Hematopoietic multipotent progenitor cell treated with erythropoietin and hydrocortisone succinate and interleukin-3 and kit ligand, for 15 days (in vitro differentiated cells): ENCODE data around the gene CREBBP.

Source experiments
- DNase-seq: peaks from one replicate; pipeline ENCODE4 v3.0.0-alpha.2; 2015; ENCODE audit warnings: low spot score

The CREBBP gene

DNA sequence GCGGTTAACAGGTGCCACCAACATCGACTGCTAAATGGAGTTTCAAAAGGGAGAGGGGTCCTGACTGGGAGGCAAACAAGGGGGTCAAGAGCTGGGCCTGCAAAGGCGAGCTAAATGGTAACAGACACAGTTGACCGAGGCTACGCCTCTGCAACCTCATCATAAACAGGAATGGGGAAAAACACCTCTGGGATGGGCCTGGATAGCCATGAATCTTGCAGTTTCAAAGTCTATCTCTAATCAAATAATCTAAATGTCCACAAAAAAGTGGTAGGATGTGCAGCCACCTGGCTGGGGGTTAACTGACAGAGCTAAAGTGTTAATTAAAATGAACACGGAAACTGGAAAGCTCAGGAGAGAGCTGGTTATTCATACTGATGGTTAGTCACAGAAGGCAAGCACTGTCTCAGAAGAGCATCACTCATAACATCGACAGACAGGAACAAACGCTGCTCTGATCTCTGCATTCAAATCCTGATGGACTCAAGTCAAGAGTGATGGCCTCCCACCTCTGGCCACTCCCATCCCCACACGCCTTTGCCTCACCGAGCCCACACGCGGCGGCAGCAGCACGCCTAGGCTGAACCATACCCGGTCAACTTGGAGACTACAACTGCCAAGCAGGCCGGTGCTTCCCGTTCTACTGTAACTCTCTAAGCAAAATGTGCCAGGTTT lies 56.3 kb downstream of the CREBBP start:
- DNase-seq: no peak

DNA sequence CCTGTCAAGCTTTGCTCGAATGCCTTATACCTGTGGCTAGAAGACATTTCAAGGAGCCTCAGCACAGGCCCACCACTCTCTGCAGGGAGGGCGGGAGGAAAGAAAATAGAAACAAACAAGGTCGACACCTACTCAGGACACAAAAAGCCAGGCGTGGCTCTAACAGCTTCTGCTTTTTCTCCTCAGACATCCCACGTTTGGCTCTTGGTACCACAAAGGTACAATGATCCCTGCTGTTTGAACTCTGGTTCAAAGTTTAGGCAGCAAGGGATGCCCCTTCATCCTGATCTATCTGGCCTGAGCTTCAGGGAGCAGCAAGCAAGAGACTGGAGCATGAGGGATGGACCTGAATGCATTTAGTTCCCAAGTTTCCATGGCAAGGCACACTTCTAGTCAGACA lies 57.1 kb downstream of the CREBBP start:
- no peak for DNase-seq

DNA sequence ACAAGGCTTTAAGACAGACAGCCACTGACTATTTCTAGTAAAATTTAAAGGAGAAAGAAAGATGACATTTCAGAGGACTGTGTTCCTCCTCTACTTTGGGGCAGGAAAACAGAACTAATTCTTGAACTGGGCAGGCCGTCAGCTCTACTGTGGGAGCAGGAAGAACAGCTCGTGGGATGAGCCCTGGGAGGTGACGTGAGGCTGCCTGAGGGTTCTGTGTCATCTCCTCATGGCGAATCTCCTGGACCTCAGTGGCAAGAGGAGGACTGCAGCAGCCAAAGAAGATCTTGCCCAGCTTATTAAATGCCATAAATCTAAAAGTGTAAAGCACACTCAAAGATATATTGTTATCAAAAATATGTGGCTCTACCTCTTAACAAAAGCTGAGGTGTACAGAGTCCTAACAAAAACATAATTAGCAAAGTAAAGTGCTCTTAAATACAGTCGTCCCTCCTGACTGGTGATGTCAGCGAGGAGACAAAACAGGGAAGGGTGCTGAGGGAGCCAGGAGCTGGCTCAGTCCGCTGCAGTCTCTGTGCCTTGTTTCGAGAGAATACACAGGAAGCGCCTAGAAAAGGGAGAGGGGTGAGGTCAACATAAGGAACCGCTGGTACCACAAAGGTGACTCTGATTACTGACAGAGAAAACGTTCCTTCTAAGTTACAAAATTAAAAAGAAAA lies 58.0 kb downstream of the CREBBP start:
- DNase-seq: no peak

DNA sequence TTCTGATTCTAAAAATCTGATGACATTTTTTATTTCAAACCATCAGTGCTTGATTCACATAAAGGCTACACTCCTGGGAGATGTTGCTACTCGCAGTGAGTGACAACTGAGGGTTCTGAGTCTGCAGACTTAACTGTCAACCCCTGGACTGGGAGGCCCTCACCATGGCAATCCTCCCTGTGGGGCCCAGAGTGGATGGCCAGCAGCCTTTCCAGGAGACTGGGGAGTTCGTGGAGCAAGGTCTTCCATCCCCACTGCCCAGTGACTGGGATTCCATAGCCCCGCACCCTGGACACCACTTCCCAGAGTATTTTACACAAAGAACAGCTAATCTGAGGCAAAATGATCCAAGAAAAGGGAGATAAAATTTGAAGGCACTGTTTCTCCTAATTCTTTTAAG lies 59.3 kb downstream of the CREBBP start:
- DNase-seq: no peak

DNA sequence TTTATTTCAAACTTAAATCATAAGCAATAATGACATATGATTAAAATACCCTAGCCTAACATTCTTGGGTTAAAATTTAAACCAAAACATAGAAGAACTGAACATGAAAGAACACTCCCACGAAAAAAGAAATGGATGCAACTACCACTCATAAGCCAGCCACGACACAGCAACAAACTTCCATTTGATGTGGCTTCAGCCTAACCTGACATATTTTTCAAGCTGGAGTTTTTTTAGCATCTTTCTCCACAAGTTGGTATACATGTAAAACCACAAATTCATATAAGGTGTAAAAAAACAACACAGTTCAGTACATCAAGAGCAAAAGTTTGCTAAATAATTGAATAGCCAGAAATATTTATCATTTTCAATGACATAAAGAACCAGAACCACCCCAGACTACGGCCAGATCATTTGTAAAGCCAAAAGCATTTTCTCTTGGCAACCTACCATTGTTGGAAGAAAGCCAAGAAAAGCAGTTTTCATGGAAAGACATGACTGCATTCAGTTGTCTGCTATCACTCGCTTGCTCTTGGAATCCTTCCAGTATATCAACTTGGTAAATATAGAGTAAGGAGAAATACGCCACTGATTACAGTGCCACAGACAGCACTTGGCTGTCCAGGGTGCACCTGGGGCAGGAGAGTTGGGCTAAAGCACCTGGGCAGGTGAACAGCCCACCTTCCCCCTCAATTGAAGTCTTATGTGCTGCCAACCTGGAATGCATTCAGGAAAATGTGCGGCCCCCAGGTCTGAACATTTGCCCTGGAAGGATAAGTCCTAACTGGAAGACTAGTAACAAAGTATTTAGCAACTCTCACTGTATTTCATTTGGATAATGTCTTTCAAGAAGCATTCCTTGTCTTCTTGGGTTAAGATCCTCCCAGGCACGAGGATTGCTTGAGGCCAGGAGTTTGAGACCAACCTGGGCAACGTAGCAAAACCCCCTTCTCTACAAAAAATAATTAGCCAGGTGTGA lies 60.5 kb downstream of the CREBBP start:
- peak; percentile 89 for DNase-seq

DNA sequence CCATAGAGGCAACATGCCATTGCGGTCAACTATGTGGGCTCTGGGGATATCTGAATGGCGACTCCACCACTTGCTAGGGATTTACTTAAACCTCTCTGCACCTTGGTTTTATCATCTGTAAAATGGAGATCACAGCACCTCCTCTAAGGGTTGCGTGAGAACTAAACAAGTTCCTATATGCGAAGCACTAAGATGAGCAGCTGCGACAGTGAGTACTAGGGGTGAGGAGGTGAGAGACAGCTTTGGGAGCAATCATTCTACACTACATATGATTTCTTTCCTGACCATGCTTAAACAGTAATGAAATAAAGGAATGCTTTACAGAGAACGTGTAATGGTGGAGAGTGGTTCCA lies 61.4 kb downstream of the CREBBP start:
- no peak for DNase-seq

DNA sequence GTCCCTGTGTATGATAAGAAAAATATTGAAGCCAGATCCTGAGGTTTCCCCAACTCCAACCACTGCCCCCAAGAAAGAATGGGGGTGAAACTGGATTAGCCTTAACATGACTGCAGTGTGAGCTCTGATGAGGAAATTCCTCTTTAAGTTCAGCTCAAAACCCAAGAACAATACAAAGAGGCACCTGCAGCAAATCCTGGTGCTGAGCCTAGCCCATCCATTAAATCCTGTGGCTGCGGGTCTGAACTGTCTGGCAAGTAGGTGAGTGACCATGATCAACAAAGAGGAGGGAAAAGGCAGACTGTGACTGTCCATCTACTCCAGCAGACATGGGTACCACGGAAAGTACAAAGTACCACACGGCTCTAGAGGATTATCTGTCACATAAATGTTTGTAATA lies 64.2 kb downstream of the CREBBP start:
- DNase-seq: no peak

DNA sequence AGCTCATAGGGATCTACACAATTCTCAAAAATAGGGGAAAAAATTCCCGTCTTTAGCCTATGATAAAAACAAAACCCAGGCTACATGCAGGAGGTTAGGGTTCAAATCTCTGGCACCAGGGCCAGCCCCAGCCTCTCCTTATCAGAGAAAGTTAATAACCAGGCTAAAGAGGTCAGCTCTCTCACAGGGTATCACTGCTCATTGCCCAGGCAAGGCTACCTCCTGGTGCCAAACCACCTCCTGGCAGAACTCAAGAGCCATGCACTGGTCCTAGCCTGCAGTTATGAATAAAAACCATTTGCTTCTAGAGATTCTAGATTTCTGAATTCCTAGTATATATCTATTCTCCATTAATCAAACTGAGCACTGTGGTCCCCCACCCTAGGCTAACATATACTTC lies 65.8 kb downstream of the CREBBP start:
- no peak for DNase-seq

DNA sequence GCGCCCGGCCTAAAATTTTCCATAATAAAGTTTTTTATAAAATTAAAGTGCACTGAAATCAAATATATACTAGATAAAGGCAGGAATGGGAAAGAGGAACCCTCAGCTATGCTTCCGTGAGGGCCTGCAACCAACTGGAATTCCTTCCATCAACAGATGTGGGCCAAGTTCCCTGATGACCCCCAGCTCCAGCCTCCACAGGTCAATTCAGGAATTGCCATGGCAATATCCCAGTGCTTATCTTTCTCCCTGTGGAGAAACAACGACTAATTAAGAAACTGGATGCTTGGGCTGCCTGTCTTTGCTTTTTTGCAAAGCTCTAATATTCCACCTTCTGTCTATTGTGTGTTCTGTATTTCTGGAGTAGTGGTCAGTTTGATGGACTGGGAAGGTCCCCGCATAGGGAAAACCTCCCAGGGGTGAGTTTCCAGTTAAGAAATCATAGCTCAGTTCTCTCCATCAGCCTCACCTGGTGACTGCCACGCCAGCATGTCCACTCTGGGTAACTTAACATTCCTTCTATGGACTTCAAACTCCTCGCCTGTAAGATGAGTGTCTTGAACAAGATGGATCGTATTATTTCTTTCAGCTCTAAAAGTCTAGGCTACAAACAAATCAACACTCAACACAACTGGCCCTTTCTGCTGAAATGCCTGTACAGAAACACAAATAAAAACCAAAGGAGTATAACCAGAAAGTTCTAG lies 67.9 kb downstream of the CREBBP start:
- no peak for DNase-seq

DNA sequence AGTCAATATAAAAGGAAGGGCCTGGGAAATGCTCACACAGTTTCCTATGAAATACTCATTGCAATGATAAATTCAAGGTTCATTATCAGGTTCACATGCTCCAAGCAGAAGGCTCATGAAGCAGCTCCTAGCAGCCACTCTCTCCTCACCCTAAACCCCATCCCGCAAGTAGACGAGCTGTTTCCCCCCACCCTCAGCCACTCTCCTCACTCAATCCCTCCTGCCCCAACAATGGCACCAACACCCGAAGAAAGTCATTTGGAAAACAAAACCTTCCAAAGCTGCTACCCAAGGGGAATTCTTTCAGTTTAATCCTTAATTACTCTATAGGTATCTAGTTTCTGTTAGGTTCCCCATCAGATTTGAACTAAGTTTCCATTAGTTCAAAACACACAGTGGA lies 69.7 kb downstream of the CREBBP start:
- no peak for DNase-seq

DNA sequence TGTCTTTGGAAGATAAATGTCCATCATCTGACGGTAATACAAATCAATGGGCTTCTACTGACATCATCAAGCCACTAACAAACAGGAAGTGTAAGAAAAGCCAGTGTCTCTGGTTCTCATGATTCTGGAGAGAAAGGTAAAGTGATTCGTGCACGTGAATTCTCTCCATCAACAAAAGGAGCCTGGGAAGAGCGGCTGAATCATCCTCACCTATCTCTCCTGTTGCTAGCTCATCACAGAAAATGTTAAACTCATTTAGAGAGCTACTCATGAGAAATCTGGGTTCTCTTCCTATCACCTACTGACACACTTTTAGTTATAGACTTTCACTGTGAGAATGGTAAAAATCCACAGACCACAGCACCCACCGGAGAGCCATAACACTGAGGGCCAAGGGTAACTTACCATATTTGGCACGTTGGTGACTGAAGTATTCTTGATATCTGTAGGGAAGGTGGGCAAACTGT lies 70.3 kb downstream of the CREBBP start:
- no peak for DNase-seq

DNA sequence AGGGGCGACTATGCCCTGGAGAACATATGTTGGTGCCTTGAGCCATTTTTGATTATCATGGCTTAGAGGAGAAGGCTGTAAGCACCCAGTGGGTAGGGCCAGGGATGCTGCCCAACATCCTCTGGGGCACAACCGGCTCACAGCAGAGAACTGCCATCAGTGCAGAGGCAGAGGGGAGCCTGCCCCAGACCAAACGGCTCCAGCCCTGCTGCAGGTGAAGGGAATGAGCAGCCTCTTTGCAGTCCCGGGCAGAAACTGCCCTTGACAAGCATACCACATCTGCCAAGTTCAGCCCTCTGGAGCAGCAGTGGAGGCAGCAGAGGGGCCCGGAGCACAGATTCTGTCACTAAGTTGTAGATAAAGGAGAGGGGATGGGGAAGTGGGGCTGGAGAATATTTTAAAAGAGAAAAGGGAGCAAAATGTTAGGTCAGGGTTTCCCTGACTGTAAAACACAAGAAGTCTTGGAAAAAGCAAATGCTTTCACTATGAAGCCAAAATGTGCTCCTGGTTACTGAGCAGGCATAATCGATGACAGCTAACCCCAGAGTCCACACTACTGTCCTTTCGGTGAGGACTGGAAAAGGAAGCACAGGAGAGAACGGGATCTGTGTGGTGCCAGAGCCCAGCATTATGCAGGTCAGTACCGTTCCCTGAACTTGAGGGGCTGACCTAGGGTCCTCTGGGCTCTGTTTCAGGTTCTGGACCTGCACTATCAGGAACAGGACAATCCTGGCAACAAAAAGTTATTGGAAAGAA lies 72.0 kb downstream of the CREBBP start:
- no peak for DNase-seq

DNA sequence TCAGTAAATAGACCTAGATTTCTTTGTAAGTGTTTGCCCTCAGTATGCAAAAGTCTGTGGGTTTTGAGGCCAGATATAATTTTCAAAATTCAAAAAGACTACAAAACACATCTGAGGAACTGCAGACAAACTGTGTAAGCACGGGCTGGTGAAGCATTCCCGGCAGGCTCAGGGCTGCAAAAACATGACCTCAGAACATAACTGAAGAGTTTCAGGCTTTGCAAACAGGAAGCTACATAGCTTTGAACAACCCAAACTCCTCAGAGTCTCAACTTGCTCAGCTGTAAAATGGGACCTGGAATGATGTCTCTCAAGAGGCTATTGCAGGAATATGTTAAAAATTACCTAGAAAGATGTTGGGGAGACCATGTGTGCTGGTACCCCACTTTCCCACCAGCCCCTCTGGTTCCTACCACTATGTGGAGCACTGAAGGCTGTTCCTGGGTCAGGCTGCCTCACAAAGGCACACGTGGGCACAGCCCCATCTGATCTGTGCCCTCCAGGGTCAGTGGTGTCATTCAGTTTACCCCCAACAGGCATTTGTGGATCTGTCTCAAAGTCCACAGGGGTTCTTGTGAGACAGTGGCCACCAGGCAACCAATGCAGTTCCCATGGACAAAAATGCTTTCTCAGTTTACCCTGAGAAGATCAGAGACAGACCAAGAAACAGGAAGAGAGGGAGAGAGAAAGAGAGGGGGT lies 72.9 kb downstream of the CREBBP start:
- DNase-seq: no peak

DNA sequence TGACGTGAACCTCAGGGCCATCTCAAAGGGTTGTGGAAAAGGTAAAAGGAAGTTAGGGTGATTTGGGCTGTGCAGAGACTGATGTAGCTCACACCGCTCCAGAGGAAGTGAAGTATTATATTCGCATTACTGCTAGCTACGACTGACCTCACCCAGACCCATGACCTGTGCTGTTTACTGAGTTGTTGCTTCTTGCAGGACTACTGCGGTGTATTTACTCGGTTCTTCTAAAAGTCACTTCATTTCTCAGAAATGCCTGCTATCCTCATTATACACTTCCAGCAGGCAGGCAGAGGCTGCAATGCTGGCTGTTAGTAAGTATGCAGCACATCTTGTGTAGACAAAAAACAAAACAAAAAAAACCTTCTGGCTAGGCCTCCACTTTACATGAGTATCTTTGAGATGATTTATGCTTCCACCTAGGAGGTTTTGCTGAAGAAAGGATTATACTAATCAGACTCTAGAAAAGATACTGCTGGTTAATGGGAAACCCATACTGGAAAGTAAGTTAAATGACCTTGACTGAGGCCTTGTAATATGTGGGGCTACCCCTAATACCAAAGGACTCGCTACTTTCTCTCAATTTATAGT lies 76.0 kb downstream of the CREBBP start:
- DNase-seq: no peak

DNA sequence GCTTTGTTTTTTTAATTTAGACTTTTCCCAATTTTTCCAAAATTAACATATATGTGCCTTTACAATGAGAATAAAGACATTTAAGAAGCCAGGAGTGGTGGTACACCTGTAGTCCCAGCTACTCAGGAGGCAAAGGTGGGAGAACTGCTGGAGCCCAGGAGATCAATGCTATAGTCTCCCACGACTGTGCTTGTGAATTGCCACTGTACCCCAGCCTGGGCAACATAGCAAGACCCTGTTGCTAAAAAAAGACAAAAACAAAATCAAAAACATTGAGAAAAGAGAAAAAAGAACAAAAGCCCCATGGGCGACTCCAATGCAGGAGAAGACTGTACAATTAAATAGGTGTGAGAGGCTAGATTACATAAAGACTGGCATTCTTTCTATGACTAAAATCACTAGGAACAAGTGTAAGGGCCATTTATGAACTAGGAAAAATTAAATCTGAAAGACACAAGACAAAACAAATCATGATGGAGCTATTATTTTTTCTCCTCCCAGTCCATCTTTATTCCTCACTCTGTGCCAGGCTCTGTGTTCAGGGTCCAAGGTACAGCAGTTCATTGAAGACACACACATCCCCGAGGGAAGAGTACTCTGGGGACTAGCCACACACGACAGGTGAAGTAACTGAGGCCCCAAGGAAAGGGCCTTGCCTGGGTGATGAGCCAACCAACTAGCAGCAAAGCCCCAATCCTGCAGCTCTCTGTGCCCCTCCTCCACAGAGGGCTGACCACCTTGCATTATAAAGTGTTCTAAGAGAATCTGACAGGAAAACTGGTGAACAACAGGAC lies 79.8 kb downstream of the CREBBP start:
- DNase-seq: no peak

DNA sequence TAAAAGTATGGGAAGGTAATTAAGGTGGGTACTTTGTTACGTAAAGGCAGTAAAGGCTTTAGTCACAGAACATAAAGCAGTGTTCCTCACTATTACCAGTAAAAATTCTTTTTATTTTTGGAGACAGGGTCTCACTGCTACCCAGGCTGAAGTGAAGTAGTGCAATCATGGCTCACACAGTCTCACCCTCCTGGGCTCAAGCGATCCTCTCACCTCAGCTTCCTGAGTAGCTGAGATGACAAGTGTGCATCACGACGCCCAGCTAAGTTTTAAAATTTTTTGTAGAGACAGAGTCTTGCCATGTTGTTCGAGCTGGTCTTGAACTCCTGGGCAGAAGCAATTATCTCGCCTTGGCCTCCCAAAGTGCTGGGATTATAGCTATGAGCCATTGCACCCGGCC lies 80.5 kb downstream of the CREBBP start:
- no peak for DNase-seq

DNA sequence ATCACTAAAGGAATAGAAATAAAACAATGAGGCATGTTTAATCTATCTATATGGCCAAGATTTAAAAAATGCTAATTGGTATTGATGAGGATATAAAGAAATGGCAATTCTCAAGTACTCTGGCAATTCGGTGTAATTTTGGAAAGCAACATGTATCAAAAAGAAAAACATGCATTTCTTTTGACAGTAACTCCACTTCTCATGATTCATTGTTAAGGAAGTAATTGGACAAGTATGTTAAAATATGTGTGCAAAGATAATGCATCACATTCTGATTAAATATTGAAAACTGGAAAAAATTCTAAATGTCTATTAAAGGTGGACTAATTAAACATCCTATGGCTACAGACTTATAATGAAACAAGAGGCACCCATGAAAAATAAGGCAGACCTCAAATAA lies 81.2 kb downstream of the CREBBP start:
- DNase-seq: no peak

DNA sequence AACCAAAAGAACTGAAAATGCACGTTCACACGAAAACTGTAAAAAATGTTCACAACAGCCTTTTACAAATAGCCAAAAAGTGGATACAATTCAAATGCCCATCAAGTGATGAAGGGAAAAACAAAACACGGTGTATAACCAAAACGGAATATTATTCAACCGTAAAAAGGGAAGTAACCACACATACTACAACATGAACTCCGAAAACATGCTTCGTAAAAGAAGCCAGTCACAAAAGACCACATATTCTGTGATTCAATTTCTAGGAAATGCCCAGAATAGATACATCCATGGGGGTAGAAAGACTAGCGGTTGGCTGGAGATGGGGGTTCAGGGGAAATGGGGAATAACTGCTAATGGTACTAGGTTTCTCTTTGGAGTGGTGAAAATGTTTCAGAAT lies 81.7 kb downstream of the CREBBP start:
- no peak for DNase-seq
